GM21367 (cell line): ENCODE results near the gene RASL12.
"Not testable (repeated sequence)": the region's sequence is repeated elsewhere in the genome, so short reads cannot be mapped to it uniquely, and the experiment has no call there.

Experiments used
- ATAC-seq: cut with Tn5 transposase; IDR thresholded peaks from one replicate; pipeline ENCODE4 v1.9.1; 2021; ENCODE audit not compliant: unreplicated experiment

Gene RASL12

DNA sequence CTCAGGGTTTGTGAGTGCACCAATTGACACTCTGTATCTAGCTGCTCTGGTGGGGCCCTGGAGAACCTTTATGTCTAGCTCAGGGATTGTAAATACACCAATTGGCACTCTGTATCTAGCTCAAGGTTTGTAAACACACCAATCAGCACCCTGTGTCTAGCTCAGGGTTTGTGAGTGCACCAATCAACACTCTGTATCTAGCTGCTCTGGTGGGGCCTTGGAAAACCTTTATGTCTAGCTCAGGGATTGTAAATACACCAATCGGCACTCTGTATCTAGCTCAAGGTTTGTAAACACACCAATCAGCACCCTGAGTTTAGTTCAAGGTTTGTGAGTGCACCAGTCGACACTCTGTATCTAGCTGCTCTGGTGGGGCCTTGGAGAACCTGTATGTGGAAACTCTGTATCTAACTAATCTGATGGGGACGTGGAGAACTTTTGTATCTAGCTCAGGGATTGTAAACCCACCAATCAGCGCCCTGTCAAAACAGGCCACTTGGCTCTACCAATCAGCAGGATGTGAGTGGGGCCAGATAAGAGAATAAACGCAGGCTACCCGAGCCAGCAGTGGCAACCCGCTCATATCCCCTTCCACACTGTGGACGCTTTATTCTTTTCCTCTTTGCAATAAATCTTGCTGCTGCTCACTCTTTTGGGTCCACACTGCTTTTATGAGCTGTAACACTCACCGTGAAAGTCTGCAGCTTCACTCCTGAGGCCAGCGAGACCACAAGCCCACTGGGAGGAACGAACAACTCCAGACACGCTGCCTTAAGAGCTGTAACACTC, 8.0 kb upstream of the RASL12 start:
- ATAC-seq: not testable (repeated sequence)

DNA sequence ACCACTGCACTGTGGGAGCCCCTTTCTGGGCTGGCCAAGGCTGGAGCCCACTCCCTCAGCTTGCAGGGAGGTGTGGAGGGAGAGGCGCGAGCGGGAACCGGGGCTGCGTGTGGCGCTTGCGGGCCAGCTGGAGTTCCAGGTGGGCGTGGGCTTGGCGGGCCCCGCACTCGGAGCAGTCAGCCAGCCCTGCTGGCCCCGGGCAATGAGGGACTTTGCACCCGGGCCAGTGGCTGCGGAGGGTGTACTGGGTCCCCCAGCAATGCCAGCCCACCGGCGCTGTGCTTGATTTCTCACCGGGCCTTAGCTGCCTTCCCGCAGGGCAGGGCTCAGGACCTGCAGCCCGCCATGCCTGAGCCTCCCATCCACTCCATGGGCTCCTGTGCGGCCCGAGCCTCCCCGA, 7.2 kb upstream of the RASL12 start:
- ATAC-seq: not testable (repeated sequence)

DNA sequence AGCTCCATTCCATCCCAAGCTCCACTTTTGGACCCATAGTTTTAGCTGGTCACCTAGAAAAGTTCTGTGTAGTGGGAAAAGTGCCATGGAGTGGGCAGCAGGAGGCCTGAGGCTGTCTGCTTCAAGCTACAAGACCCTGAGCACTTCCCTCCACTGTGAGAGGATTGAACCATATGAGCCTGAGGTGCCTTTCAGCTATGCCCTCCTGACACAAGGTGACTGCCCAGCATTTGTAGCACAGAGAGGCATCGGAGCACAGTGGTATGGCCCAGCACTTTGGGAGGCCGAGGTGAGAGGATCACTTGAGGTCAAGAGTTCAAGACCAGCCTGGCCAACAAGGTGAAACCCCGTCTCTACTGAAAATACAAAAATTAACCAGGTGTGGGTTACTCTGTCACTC, 4.8 kb upstream of the RASL12 start:
- ATAC-seq: no peak

- no peak for ATAC-seq
Observed at GRCh38 chr15:65072027-65072426, 4.2 kb upstream of the RASL12 start.

DNA sequence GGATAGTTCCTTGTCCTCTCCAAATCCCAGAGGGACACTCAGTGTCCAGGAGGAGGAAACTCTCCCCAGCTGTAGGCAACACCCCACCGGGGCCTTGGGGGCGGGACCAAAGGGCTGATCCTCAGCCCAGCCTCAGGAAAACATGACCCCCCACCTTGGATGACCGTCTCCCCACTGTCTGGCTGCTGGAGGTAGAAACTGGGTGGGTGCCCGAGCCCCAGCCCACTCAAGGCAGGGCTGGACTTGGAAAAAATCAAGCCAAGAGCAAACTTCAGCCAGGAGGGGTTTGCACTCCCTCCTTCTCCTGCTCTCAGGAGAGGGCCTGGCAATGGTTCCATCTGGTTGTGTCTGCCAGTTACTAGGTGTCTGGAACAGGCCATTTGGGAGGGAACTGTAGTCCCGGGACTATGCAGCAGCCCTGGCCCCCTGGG, 3.6 kb upstream of the RASL12 start:
- ATAC-seq: no peak

- no peak for ATAC-seq
Observed at GRCh38 chr15:65069779-65070546, 2.2 kb upstream of the RASL12 start.

DNA sequence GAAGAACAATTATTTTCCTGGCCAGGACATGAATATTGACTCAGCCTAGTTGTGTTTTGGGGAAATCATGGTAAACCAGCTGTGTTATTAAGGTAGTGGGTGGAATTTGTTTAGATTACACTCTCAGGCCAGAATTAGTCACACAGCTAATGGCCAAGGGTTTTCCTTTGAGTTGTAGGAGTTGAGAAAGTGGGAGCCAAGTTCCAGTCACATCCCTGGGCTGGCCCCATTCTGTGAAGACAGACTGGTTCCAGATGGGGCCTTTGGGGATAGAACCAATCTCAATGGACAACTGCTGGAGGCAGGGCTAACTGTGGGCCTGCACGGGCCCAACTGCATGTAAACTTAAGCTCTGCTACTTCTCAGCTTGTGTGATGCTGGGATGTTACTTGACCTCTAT, 1.4 kb upstream of the RASL12 start:
- no peak for ATAC-seq

- ATAC-seq: no peak
Observed at GRCh38 chr15:65068403-65068788, 605 bp upstream of the RASL12 start.

DNA sequence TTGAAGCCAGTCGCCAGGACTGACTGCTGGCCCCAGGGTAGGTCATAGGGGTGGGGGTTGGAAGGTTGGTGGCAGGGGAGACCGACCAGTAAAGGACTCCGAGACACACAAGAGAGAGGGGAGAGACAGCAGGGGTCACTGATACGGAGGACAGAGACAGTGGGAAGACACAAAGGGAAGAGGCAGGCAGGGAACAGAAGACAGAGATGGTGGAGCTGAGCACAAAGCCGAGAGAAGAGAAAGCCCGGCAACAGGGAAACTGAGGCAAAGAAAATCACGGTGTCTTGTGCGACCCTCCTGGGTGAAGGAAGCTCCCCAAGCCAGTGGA, 510 bp downstream of the RASL12 start:
- no peak for ATAC-seq

DNA sequence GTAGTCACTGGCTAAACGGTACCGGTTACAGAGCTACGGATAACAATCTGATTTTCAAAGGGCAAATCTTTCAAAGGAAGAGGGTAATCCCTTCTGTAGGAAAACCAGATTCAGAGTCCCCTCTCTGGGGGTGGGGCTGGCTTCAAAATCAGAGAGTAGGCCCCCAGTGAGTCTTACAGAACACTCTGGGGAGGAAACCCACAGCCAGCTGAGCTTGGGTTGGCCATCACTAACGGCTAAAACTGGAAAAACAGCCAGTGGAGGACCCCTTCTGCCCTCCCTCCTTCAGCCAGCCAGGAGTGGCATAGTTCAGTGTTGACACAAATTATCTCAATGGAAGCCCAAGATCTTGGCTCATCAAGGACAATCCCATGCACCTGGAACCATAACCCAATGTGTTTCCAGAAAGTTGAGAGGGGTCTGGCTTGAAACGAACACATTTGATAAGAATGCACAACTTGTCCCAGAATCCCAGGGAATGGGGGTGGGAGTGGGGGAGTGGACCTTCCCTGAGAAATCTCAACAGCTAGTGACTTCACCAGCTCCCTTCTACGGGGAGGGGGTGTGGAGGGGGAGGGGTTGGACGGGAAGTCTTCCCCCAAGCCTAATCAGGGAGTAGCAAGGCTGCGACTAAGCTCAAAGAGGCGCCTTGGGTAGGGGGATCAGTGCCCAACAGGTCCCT, 1.0 kb downstream of the RASL12 start:
- ATAC-seq: no peak

GRCh38 chr15:65066001-65066634, 1.7 kb downstream of the RASL12 start:
- ATAC-seq: no peak

DNA sequence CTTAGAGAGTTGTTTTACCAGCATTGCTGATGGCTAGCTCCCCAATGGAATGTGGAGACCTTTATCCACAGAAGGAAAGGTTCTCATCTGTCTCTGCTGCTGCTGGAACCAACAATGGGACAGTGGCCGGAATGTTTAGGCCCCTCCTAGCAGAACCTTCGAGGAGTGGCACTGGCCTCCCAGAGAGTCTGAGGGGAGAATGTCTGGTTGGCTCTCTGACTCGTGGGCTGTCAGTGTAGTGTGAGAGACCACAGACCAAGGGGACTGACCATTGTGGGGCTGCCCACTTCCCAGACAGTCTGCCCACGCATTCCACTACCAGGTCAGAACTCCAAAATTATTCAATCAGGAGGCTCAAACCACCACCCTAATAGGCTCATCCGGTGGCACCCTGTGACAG, 5.1 kb downstream of the RASL12 start:
- no peak for ATAC-seq

- ATAC-seq: no peak
Observed at GRCh38 chr15:65062061-65062460, 5.7 kb downstream of the RASL12 start.

- no peak for ATAC-seq
Observed at GRCh38 chr15:65060641-65061397, 7.0 kb downstream of the RASL12 start.

DNA sequence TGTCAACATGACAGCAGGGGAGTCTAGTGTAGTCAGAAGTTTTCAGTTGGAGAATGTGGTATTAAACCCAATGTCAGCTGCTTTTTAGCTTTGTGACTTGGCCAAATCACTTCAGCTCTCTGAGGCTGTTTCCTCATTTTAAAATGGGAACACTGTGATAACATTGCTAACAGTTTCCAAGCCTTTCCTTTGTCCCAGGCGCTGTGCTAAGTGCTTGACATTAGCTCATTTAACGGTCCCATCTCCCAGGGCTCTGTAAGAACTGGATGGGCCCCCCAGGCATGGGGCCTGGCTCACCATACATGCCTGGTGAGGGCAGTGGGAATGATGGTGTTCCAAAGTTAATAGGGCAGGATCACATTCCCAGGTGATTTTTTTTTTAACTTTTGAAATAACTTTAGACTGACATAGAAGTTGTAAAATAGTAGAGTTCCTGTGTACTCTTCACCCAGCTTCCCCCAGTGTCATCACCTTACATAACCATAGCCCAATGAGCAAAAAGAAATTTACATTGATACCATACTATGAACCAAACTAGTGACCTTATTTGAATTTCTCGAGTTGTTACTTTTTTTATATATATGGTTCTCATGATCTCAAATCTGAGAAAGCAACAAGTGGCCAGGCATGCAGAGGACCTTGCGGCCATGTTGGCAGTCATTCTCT, 7.7 kb downstream of the RASL12 start:
- ATAC-seq: no peak

- ATAC-seq: no peak
Observed at GRCh38 chr15:65059369-65059750, 8.4 kb downstream of the RASL12 start.

DNA sequence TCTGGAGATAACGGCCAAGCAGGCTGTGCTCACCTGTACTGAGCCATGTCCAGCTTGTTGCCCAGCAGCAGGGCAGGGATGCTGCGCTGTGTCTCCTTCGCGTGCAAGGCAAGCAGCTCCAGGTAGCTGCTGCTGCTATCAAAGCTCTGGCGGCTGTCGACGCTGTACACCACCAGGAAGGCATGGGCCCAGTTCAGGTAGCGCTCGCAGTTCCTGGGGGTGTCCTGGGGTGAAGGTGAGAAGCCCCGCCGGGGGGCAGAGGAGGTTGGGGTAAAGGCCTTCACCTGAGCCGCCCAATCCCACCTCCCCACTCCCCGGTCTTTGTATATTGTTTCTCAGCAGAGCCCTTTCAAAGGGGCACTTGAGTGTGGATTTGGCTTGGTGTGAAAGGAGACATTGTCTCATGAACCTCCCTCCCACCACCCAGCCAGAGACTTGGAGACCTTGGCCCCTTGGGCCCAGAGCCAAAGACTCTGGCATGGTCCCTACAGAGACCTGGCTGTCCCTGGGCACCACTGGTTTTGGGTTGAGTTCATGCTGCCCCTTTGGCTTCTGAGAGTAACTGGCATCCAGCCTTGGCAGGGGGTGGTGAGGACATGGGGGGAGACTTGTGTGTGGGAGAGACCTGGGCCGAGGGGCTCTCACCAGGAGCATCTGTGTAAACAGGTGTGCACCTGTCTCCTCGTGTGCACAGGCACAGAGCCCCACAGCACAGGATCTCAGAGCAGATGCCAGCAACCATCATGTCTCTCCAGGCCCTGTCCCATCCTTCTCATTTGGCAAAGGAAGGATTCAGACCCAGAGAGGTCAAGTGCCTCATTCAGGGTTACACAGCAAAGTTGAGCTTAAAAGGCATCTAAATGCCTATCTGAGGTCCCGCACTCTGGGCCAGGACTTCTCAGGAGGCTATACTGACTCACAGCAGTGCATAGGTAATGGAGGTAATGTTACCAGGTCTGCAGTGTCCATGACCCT, 9.1 kb downstream of the RASL12 start:
- no peak for ATAC-seq

- no peak for ATAC-seq
Observed at GRCh38 chr15:65057549-65057940, 10.2 kb downstream of the RASL12 start.

GRCh38 chr15:65056868-65057548, 10.8 kb downstream of the RASL12 start:
- ATAC-seq: no peak
